PFSK-1 (cell line): Measurements from ENCODE around the gene CHTF18.

ENCODE experiments used
- FOXP2 ChIP-seq: optimal IDR thresholded peaks from 2 replicates; pipeline ENCODE3; 2011; ENCODE audit warnings: borderline replicate concordance, control low read depth, inconsistent platforms; ENCODE audit not compliant: insufficient read depth; ENCODE audit errors: extremely low read length, extremely low read depth
- POLR2AphosphoS5 ChIP-seq: IDR thresholded peaks from 2 replicates; pipeline ENCODE4 v1.6.1; 2012; ENCODE audit warnings: low read depth, mild to moderate bottlenecking, control low read depth, low read length, moderate library complexity
- SIN3A ChIP-seq: IDR thresholded peaks from 2 replicates; pipeline ENCODE4 v1.6.1; 2012; ENCODE audit warnings: mild to moderate bottlenecking, low read length, moderate library complexity, borderline replicate concordance; ENCODE audit not compliant: insufficient read depth
- TAF1 ChIP-seq: IDR thresholded peaks from 2 replicates; pipeline ENCODE4 v1.6.1; 2012; ENCODE audit warnings: low read length, control low read depth, borderline replicate concordance; ENCODE audit not compliant: insufficient read depth
- TF ChIP-seq, protein P1 (sequence below), 2 experiments: IDR thresholded peaks; 2 replicates each; pipeline versions ENCODE4 v1.6.1 to v1.8.0; 2011 to 2012; ENCODE audit warnings: low read depth in 2 of 2, low read length in 2 of 2, control low read depth in 1 of 2, inconsistent platforms in 1 of 2, mild to moderate bottlenecking in 1 of 2, moderate library complexity in 1 of 2; ENCODE audit not compliant: insufficient read depth in 1 of 2

DNA sequence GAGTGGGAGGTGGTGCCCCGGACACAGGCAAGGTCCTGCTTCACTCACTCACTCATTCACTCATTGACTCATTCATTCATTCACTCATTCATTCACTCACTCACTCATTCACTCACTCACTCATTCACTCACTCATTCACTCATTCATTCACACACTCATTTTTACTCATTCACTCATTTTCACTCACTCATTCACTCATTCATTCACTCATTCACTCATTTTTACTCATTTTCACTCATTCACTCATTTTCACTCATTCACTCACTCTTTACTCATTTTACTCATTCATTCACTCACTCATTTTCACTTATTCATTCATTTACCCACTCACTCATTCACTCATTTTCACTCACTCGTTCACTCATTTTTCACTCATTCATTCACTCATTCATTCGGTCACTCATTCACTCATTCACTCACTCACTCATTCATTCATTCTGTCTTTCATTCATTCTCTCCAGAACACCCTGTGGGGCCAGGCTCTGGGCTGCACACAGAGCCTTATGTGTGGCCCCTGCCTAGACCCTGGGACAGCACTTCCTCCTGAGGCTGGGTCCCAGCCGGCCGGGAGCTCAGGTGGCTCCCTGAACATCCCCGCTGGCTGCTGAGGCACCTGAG lies 9.4 kb upstream of the CHTF18 start:
- TF ChIP-seq SIN3A, result no peak
- no peak for TF ChIP-seq TAF1
- TF ChIP-seq FOXP2, result no peak
- no peak for TF ChIP-seq POLR2AphosphoS5
- TF ChIP-seq, protein P1, sequence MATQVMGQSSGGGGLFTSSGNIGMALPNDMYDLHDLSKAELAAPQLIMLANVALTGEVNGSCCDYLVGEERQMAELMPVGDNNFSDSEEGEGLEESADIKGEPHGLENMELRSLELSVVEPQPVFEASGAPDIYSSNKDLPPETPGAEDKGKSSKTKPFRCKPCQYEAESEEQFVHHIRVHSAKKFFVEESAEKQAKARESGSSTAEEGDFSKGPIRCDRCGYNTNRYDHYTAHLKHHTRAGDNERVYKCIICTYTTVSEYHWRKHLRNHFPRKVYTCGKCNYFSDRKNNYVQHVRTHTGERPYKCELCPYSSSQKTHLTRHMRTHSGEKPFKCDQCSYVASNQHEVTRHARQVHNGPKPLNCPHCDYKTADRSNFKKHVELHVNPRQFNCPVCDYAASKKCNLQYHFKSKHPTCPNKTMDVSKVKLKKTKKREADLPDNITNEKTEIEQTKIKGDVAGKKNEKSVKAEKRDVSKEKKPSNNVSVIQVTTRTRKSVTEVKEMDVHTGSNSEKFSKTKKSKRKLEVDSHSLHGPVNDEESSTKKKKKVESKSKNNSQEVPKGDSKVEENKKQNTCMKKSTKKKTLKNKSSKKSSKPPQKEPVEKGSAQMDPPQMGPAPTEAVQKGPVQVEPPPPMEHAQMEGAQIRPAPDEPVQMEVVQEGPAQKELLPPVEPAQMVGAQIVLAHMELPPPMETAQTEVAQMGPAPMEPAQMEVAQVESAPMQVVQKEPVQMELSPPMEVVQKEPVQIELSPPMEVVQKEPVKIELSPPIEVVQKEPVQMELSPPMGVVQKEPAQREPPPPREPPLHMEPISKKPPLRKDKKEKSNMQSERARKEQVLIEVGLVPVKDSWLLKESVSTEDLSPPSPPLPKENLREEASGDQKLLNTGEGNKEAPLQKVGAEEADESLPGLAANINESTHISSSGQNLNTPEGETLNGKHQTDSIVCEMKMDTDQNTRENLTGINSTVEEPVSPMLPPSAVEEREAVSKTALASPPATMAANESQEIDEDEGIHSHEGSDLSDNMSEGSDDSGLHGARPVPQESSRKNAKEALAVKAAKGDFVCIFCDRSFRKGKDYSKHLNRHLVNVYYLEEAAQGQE (IDR thresholded peaks at IDR 0.05; ENCODE audit: insufficient read depth in 1 of 2, low read depth in 2 of 2, low read length in 2 of 2), result no peak
